ENCODE data around the gene CHD1.

CHD1 gene

GRCh38 chr5:98904780-98905179 lies 24.0 kb downstream of the CHD1 start:
- no peak for DNase-seq (ENCODE audit: low read depth in 3 of 3)

- DNase-seq (ENCODE audit: low read depth in 3 of 3) = no peak
Measured at GRCh38 chr5:98902733-98903132, 26.1 kb downstream of the CHD1 start.

- DNase-seq (ENCODE audit: low read depth in 3 of 3) = no peak
Measured at GRCh38 chr5:98899456-98899855, 29.4 kb downstream of the CHD1 start.

DNA sequence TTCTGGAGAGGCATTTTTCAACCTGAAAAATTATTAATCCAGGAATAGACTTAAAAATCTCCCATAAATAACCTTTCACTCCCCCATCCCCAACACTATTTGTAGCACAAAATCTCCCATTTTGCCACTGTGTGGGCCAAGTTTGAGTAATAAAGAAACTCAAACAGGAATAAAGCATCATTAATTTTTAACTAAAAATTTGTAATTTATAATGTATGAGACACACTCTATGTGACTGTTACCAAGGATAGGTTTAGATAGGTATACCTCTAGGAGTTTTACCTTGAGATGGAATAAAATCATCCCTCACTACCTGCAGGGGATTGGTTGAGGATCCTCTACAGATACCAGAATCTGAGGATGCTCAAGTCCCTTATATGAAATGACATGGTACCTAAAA lies 30.1 kb downstream of the CHD1 start:
- DNase-seq (ENCODE audit: low read depth in 3 of 3) = no peak

DNA sequence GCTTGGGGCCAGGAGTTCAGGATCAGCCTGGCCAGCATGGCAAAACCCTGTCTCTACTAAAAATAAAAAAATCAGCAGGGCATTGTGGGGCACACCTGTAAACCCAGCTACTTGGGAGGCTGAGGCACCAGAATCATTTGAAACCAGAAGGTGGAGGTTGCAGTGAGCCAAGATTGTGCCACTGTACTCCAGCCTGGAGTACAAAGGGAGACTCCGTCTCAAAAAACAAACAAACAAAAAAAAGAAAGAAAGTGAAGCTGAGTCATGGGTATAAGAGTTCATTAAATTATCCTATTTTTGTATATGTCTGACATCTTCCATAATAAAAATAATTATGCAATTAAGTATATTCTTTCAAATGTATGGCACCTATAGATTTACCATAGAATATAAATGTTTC lies 37.2 kb downstream of the CHD1 start:
- DNase-seq (ENCODE audit: low read depth in 3 of 3) = no peak

DNA sequence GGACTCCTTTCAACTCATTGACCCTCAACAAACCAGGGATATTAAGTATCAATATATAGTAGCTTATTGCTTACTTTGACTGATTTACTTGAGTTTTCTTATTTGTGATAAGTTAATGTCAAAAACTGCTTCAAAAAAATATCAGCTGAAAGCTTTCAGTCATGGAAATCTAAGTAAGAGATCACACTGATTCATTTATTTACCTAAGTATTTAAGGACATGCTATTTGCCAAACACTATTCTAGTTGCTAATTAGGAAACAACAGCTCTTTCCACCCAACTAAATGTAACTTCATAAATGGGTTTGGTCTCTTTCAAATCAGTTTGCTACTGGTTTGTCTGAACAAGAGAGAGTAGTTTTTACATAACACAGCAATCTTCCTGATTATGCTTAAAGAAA lies 48.2 kb downstream of the CHD1 start:
- no peak for DNase-seq (ENCODE audit: low read depth in 3 of 3)

- no peak for DNase-seq (ENCODE audit: low read depth in 3 of 3)
Measured at GRCh38 chr5:98880151-98880550, 48.7 kb downstream of the CHD1 start.

DNA sequence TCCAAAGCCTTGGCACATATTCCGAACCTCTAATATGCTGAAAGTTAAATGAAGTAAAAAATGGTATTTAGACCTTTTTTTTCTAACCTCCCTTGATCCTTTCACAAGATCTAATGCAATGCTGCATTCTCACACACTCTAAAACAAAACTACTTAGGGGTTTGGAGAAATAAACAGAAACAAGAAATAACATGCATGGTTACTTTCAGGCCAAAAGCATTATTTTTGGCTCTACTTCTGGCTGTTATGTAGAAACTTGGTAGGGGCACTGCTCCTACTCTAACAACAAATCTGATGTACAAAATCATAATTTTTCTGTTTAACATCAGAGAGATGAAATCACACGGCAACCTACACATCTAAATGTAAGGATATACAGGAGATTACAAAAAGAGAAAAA lies 51.2 kb downstream of the CHD1 start:
- DNase-seq (ENCODE audit: low read depth in 3 of 3) = no peak

DNA sequence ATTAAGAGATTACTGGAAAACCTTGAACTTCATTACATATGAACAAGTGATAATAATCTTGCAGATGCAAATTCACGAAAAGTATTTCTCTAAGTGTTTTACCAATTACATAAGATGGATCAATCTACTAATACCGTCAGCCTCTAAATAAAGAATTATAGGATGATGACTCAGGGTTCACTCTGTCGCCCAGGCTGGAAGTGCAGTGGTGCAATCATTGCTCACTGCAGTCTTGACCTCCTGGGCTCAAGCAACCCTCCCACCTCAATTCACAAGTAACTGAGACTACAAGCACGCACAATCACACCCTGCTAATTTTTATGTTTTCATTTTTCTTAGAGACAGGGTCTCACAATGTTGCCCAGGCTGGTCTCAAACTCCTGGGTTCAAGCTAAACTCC lies 56.1 kb downstream of the CHD1 start:
- no peak for DNase-seq (ENCODE audit: low read depth in 3 of 3)

GRCh38 chr5:98865690-98866089 lies 63.1 kb downstream of the CHD1 start:
- DNase-seq (ENCODE audit: low read depth in 3 of 3) = no peak

DNA sequence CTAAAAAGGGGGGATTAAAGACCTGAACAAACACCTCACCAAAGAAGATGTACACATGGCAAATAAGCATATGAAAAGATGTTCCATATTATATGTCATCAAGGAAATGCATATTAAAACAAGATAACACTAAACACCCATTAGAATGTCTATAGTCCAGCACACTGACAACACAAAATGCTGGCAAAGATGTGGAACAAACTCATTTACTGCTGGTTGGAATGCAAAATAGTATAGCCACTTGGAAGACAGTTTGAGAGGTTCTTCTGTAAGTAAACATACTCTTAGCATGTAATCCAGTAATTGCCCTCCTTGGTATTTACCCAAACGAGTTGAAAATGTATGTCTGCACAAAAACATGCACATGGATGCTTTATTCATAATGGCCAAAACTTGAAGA lies 81.8 kb downstream of the CHD1 start:
- no peak for DNase-seq (ENCODE audit: low read depth in 3 of 3)

DNA sequence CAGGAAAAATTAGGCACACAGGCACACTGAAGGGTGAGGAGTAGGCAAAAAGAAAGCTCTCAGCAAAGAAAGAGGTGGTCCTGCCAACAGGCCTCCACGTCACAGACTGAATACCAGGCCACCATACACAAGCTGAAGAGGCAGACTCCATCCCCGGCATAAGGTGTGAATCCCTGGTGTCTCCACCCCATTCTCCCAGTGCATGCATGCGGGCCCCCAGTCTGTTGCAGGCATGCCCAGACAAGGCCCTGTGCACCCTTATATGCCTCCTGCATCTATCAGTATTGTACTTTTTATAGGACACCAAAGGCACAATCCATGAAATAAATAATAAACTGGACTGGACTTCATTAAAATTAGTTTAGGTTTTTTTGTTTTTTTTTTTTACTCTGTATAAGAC lies 82.3 kb downstream of the CHD1 start:
- no peak for DNase-seq (ENCODE audit: low read depth in 3 of 3)

GRCh38 chr5:98845878-98846277 lies 82.9 kb downstream of the CHD1 start:
- DNase-seq (ENCODE audit: low read depth in 3 of 3) = no peak

DNA sequence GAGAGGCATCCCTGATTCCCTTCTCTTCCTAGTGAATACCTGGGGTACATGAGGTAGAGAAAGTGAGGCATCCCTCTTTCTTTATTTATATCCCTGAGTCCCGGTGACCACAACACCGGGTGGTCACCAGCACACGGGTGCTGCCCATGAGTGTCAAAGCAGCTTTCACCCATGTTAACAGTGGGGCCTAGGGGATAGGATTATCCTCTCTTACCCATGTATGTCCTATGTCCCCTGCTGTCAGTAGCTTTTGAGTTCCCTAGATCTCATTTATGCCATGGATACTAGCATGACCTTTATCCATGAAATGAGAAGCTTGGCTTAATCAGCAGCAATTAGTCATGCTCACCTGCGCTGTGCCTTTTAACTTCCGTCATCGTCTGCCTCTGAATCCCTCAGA lies 83.9 kb downstream of the CHD1 start:
- DNase-seq (ENCODE audit: low read depth in 3 of 3) = no peak

DNA sequence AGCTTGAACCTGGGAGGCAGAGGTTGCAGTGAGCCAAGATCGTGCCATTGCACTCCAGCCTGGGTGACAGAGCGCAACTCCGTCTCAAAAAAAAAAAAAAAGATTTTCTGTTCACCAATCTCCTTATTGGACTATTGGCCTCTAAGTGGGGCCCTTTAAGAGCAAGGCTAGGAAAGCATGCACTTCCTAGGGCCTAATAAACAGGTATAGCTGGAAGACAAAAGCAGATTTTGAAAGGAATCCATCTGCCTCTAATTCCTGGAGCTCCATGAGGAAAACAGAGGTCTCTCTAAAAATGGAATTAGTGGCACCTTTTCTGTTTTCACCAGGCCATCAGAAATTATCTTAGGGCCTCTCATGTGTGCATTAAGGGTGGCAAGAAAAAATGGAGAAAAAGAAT lies 85.3 kb downstream of the CHD1 start:
- DNase-seq (ENCODE audit: low read depth in 3 of 3) = no peak

- DNase-seq (ENCODE audit: low read depth in 3 of 3) = no peak
Measured at GRCh38 chr5:98840946-98841345, 87.9 kb downstream of the CHD1 start.

GRCh38 chr5:98839469-98840383 lies 89.1 kb downstream of the CHD1 start:
- peak in 1 of 3 donors; percentile 10 for DNase-seq (ENCODE audit: low read depth in 3 of 3)

- DNase-seq (ENCODE audit: low read depth in 3 of 3) = no peak
Measured at GRCh38 chr5:98836175-98836574, 92.6 kb downstream of the CHD1 start.

DNA sequence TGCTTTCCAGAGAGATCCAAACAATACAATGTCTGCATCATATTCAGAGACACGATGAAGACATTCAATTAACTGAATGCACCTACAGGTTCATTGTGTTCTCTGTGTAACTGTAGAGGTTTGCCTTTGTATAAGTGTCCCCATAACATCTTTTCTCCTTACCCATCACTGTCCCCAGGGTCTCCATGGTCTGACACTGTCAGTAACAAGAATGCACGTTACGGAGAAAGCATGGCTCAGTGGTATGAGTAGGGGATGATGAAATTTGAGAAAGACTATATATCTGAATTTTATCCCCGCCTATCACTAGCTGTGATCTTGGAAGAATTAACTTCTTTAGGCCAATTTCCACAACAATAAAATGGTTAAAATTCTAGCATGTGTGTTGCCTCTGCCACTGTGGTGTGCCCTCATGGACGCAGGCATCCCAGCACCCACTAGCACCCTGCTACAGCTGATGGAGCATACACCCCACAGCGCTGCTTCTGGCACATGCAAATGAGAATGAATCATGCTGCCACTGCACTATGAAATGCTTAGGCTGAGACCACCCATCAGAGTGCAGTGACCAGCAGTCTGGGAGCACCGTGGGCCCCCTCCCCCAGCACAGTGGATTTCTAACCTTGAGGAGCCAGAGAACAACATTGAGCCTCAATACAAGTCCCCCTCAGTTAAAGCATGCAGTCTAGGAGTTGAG lies 101.1 kb downstream of the CHD1 start:
- DNase-seq (ENCODE audit: low read depth in 3 of 3) = no peak

DNA sequence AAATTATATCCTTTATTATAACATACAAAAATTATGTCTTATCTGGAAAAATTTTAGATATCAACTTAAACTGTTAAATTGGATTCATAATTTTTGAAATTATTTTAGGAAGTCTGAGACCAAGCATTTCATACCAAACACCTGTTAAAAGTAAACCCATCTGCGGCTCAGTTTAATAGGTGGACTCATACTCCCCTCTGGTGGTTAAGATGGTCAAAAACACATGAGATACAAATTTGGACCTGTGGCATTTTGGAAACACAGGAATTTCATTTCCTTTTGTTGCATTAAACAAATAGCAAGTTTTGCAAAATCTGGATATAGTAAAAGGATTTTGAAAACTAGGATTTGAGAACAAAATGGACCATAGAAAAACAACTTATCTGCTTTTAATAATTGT lies 101.6 kb downstream of the CHD1 start:
- DNase-seq (ENCODE audit: low read depth in 3 of 3) = no peak

DNA sequence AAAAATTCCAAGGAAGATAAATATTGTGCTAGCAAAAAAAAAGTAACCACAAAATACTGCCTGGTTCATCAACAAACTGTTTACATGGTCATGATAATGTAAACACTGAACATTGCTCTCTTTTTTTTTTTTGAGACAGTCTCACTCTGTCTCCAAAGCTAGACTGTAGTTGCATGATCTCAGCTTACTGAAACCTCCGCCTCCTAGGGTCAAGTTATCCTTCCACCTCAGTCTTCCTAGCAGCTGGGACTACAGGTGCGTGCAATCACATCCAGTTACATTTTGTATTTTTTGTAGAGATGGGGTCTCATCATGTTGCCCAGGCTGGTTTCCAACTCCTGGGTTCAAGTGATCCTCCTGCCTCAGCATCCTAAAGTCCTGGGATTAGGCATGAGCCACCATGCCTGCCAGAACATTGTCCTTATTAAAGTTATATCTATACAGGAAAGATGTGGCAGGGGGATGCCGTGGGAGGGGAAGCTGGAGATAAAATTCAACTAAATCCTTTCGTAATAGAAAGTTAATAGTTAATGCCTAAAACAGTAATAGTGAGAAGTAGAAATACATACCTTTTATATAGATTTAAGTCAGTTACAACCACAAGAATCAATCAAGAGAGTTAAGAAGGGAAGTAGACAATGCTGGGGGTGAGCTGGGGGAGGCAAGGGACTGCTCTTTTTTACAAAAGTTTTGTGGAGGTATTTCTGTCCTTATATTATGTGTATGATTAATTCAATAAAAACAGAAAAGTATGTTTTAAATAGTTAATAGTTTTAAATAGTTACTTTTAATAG lies 103.0 kb downstream of the CHD1 start:
- no peak for DNase-seq (ENCODE audit: low read depth in 3 of 3)

GRCh38 chr5:98816582-98817222 lies 112.1 kb downstream of the CHD1 start:
- no peak for DNase-seq (ENCODE audit: low read depth in 3 of 3)

All from stimulated activated CD4-positive, alpha-beta T cell treated with anti-CD3 and anti-CD28 coated beads, TNF-alpha, amount 100 ng/mL, for 48 hours (primary cell).